HG03442 (cell line): ENCODE measurements around the gene GNAO1.

Experiments
- ATAC-seq: cut with Tn5 transposase; IDR thresholded peaks from one replicate; pipeline ENCODE4 v1.9.1; 2021; ENCODE audit warnings: mild to moderate bottlenecking, moderate library complexity; ENCODE audit not compliant: unreplicated experiment

Gene GNAO1

GRCh38 chr16:56282451-56282850, 91.2 kb downstream of the GNAO1 start:
- no peak for ATAC-seq

GRCh38 chr16:56284521-56284920, 93.2 kb downstream of the GNAO1 start:
- no peak for ATAC-seq

- ATAC-seq: no peak
These were observed 95.5 kb downstream of the GNAO1 start for GRCh38 chr16:56286809-56287208.

GRCh38 chr16:56288019-56288418, 96.7 kb downstream of the GNAO1 start:
- ATAC-seq: no peak

GRCh38 chr16:56289416-56289815, 98.1 kb downstream of the GNAO1 start:
- no peak for ATAC-seq

GRCh38 chr16:56289862-56290261, 98.6 kb downstream of the GNAO1 start:
- no peak for ATAC-seq

GRCh38 chr16:56294014-56294413, 102.7 kb downstream of the GNAO1 start:
- no peak for ATAC-seq

- ATAC-seq: no peak
These were observed 103.3 kb downstream of the GNAO1 start for GRCh38 chr16:56294579-56294978.

- no peak for ATAC-seq
These were observed 103.9 kb downstream of the GNAO1 start for GRCh38 chr16:56295059-56295665.

- no peak for ATAC-seq
These were observed 104.6 kb downstream of the GNAO1 start for GRCh38 chr16:56295739-56296527.

- ATAC-seq: no peak
These were observed 106.4 kb downstream of the GNAO1 start for GRCh38 chr16:56297684-56298083.

- ATAC-seq: no peak
These were observed 106.8 kb downstream of the GNAO1 start for GRCh38 chr16:56298116-56298515.

GRCh38 chr16:56298948-56299596, 107.8 kb downstream of the GNAO1 start:
- no peak for ATAC-seq

- no peak for ATAC-seq
These were observed 108.9 kb downstream of the GNAO1 start for GRCh38 chr16:56300242-56300623.

- no peak for ATAC-seq
These were observed 109.9 kb downstream of the GNAO1 start for GRCh38 chr16:56300891-56301850.

GRCh38 chr16:56302506-56302905, 111.2 kb downstream of the GNAO1 start:
- no peak for ATAC-seq

- no peak for ATAC-seq
These were observed 111.9 kb downstream of the GNAO1 start for GRCh38 chr16:56303066-56303715.

GRCh38 chr16:56303880-56304279, 112.6 kb downstream of the GNAO1 start:
- ATAC-seq: no peak

- ATAC-seq: no peak
These were observed 114.8 kb downstream of the GNAO1 start for GRCh38 chr16:56305956-56306565.
